Trophoblast cell (in vitro differentiated cells and primary cell): ENCODE results near the gene RIN3.

Experiments
- DNase-seq, 2 donors: peaks; one replicate each; pipeline ENCODE4 v3.0.0-alpha.2; 2016
- H2AFZ ChIP-seq: 2 replicates; pipeline ENCODE4 v1.6.1; 2013; ENCODE audit warnings: low read length, moderate library complexity, mild to moderate bottlenecking; ENCODE audit not compliant: insufficient read depth, poor library complexity
- H2AK5ac ChIP-seq: 2 replicates; pipeline ENCODE4 v1.6.1; 2013; ENCODE audit warnings: mild to moderate bottlenecking, low read length
- H2BK120ac ChIP-seq: 2 replicates; pipeline ENCODE4 v1.6.1; 2013; ENCODE audit warnings: low read length, mild to moderate bottlenecking, moderate library complexity; ENCODE audit not compliant: insufficient read depth, poor library complexity
- H2BK12ac ChIP-seq: 2 replicates; pipeline ENCODE4 v1.6.1; 2013; ENCODE audit warnings: mild to moderate bottlenecking, low read length, moderate library complexity
- H2BK5ac ChIP-seq: 2 replicates; pipeline ENCODE4 v1.6.1; 2013; ENCODE audit warnings: low read length, low read depth, moderate library complexity, mild to moderate bottlenecking; ENCODE audit not compliant: poor library complexity
- H3K14ac ChIP-seq: 2 replicates; pipeline ENCODE4 v1.6.1; 2013; ENCODE audit warnings: mild to moderate bottlenecking, low read length
- H3K18ac ChIP-seq: 2 replicates; pipeline ENCODE4 v1.6.1; 2013; ENCODE audit warnings: mild to moderate bottlenecking, low read length
- H3K23ac ChIP-seq: 2 replicates; pipeline ENCODE4 v1.6.1; 2013; ENCODE audit warnings: low read length
- H3K27ac ChIP-seq: 2 replicates; pipeline ENCODE4 v1.5.1; 2013; ENCODE audit warnings: low read depth, mild to moderate bottlenecking, inconsistent platforms, low read length, moderate library complexity
- H3K27me3 ChIP-seq: 2 replicates; pipeline ENCODE4 v1.6.1; 2013; ENCODE audit warnings: inconsistent platforms, mild to moderate bottlenecking, low read length, moderate library complexity; ENCODE audit not compliant: insufficient read depth
- H3K36me3 ChIP-seq, 2 experiments: 1 replicate in 1 of 2; 2 replicates in 1 of 2; pipeline ENCODE4 v1.6.1; 2013; ENCODE audit warnings: low read length in 2 of 2, mild to moderate bottlenecking in 2 of 2, moderate library complexity in 1 of 2; ENCODE audit not compliant: insufficient read depth in 2 of 2, control insufficient read depth in 1 of 2
- H3K4ac ChIP-seq: 2 replicates; pipeline ENCODE4 v1.6.1; 2013; ENCODE audit warnings: low read depth, mild to moderate bottlenecking, low read length, moderate library complexity
- H3K4me1 ChIP-seq, 2 experiments: 1 replicate in 1 of 2; 2 replicates in 1 of 2; pipeline ENCODE4 v1.6.1; 2013; ENCODE audit warnings: low read length in 2 of 2, mild to moderate bottlenecking in 2 of 2, moderate library complexity in 1 of 2; ENCODE audit not compliant: insufficient read depth in 2 of 2, control insufficient read depth in 1 of 2
- H3K4me2 ChIP-seq: 2 replicates; pipeline ENCODE4 v1.6.1; 2013; ENCODE audit warnings: inconsistent platforms, mild to moderate bottlenecking, low read length, moderate library complexity
- H3K4me3 ChIP-seq: 2 replicates; pipeline ENCODE4 v1.5.1; 2013; ENCODE audit warnings: mild to moderate bottlenecking, low read depth, low read length, inconsistent platforms
- H3K79me1 ChIP-seq: one replicate; pipeline ENCODE4 v1.6.1; 2013; ENCODE audit warnings: low read length
- H3K79me2 ChIP-seq: 2 replicates; pipeline ENCODE4 v1.6.1; 2013; ENCODE audit warnings: low read length, mild to moderate bottlenecking; ENCODE audit not compliant: control insufficient read depth, insufficient read depth, poor library complexity
- H3K9ac ChIP-seq: 2 replicates; pipeline ENCODE4 v1.6.1; 2013; ENCODE audit warnings: mild to moderate bottlenecking, low read length
- H3K9me3 ChIP-seq: 2 replicates; pipeline ENCODE4 v1.6.1; 2013; ENCODE audit warnings: low read depth, mild to moderate bottlenecking, control low read depth, inconsistent platforms, low read length; ENCODE audit not compliant: insufficient read depth
- H4K12ac ChIP-seq: 2 replicates; pipeline ENCODE4 v1.6.1; 2013; ENCODE audit warnings: low read depth, mild to moderate bottlenecking, low read length, moderate library complexity
- H4K8ac ChIP-seq: 2 replicates; pipeline ENCODE4 v1.6.1; 2013; ENCODE audit warnings: low read depth, mild to moderate bottlenecking, low read length, moderate library complexity
- H4K91ac ChIP-seq: one replicate; pipeline ENCODE4 v1.6.1; 2013; ENCODE audit warnings: low read depth, mild to moderate bottlenecking, low read length, moderate library complexity
- WGBS: extraction: QIAGEN DNeasy Blood & Tissue Kit; methylation state at CpG from one replicate; pipeline ENCODE4 v1.1.7; 2013; ENCODE audit warnings: missing lambda C conversion rate; ENCODE audit not compliant: insufficient read length, insufficient coverage; ENCODE audit errors: extremely low coverage; 5-methylcytosine and 5-hydroxymethylcytosine counted together

Gene RIN3

GRCh38 chr14:92684801-92685560, 171.4 kb downstream of the RIN3 start:
- H3K23ac ChIP-seq = no peak overlapping the region
- no CpG with 5 or more reads among the region's 21 CpGs for WGBS
- no peak overlapping the region for H2AFZ ChIP-seq
- DNase-seq = no peak
- no peaks in the 10 kb centered on the region for H3K79me2 ChIP-seq
- no peak overlapping the region for H2AK5ac ChIP-seq
- H2BK120ac ChIP-seq = no peak overlapping the region
- H3K79me1 ChIP-seq = peaks cover 11% of the 10 kb centered on the region
- H3K27ac ChIP-seq = no peak overlapping the region
- no peak overlapping the region for H2BK5ac ChIP-seq
- H3K9me3 ChIP-seq = no peaks in the 10 kb centered on the region
- no peak overlapping the region for H2BK12ac ChIP-seq
- H3K4me1 ChIP-seq = peaks cover 17 to 22% of the 10 kb centered on the region in 2 experiments
- H3K9ac ChIP-seq = no peak overlapping the region
- no peak overlapping the region for H4K12ac ChIP-seq
- no peak overlapping the region for H3K18ac ChIP-seq
- H3K27me3 ChIP-seq = no peaks in the 10 kb centered on the region
- H3K36me3 ChIP-seq = peaks cover 12 to 16% of the 10 kb centered on the region in 2 experiments
- no peak overlapping the region for H4K8ac ChIP-seq
- H3K14ac ChIP-seq = no peak overlapping the region
- no peak overlapping the region for H4K91ac ChIP-seq
- no peak overlapping the region for H3K4ac ChIP-seq
- H3K4me3 ChIP-seq = no peak overlapping the region
- no peak overlapping the region for H3K4me2 ChIP-seq

- Histone ChIP-seq H3K36me3 (peaks cover 12 to 20% of the 10 kb centered on the region in 2 experiments), H3K14ac (no peak overlapping the region), H3K79me1 (peaks cover 11% of the 10 kb centered on the region), H4K12ac (no peak overlapping the region), H2AFZ (no peak overlapping the region), H3K4me1 (peaks cover 17 to 22% of the 10 kb centered on the region in 2 experiments), H2BK5ac (no peak overlapping the region), H3K27me3 (no peaks in the 10 kb centered on the region), H3K9ac (no peak overlapping the region), H3K4me3 (no peak overlapping the region), H3K18ac (no peak overlapping the region), H2BK120ac (no peak overlapping the region), H3K23ac (no peak overlapping the region), H4K91ac (no peak overlapping the region), H3K27ac (no peak overlapping the region), H4K8ac (no peak overlapping the region), H3K9me3 (no peaks in the 10 kb centered on the region), H2AK5ac (no peak overlapping the region), H3K79me2 (no peaks in the 10 kb centered on the region), H2BK12ac (no peak overlapping the region), H3K4ac (no peak overlapping the region), H3K4me2 (no peak overlapping the region)
- no peak for DNase-seq
- no CpG with 5 or more reads among the region's 4 CpGs for WGBS
Measured at GRCh38 chr14:92685784-92686355, 172.3 kb downstream of the RIN3 start.

GRCh38 chr14:92686411-92686899, 172.9 kb downstream of the RIN3 start:
- no peak overlapping the region for H4K8ac ChIP-seq
- no peak overlapping the region for H3K9ac ChIP-seq
- no peak overlapping the region for H2BK120ac ChIP-seq
- no peak overlapping the region for H2BK5ac ChIP-seq
- H3K18ac ChIP-seq = no peak overlapping the region
- peaks cover 7% of the 10 kb centered on the region for H3K79me1 ChIP-seq
- no peak overlapping the region for H3K27ac ChIP-seq
- no peak overlapping the region for H2AFZ ChIP-seq
- H2AK5ac ChIP-seq = no peak overlapping the region
- H3K9me3 ChIP-seq = no peaks in the 10 kb centered on the region
- no peak overlapping the region for H3K4me2 ChIP-seq
- no peak overlapping the region for H4K12ac ChIP-seq
- no peak for DNase-seq
- no peaks in the 10 kb centered on the region for H3K27me3 ChIP-seq
- H3K14ac ChIP-seq = no peak overlapping the region
- H3K36me3 ChIP-seq = peaks cover 12 to 20% of the 10 kb centered on the region in 2 experiments
- H3K4me1 ChIP-seq = peaks cover 14 to 18% of the 10 kb centered on the region in 2 experiments
- no peak overlapping the region for H3K4ac ChIP-seq
- H4K91ac ChIP-seq = no peak overlapping the region
- H2BK12ac ChIP-seq = no peak overlapping the region
- no CpG with 5 or more reads among the region's 9 CpGs for WGBS
- H3K79me2 ChIP-seq = no peaks in the 10 kb centered on the region
- H3K4me3 ChIP-seq = no peak overlapping the region
- H3K23ac ChIP-seq = no peak overlapping the region

GRCh38 chr14:92686900-92687427, 173.4 kb downstream of the RIN3 start:
- Histone ChIP-seq H3K27ac (no peak overlapping the region), H2AK5ac (peak overlapping the region; percentile 23), H4K12ac (peak overlapping the region; percentile 35)

More at GRCh38 chr14:92686900-92687427, 173.4 kb downstream of the RIN3 start:
- no CpG with 5 or more reads among the region's 45 CpGs for WGBS
- H3K36me3 ChIP-seq = peaks cover 12 to 20% of the 10 kb centered on the region in 2 experiments
- H3K9ac ChIP-seq = no peak overlapping the region
- peak overlapping the region; percentile 26 for H2AFZ ChIP-seq
- peak overlapping the region; percentile 49 for H3K4ac ChIP-seq
- H3K4me1 ChIP-seq = peaks cover 12 to 17% of the 10 kb centered on the region in 2 experiments
- no peak overlapping the region for H3K23ac ChIP-seq
- peak overlapping the region; percentile 80 for H3K4me2 ChIP-seq
- H3K14ac ChIP-seq = peak overlapping the region; percentile 50
- H2BK12ac ChIP-seq = peak overlapping the region; percentile 21
- H3K18ac ChIP-seq = peak overlapping the region; percentile 89
- peak; percentile 75 to 87 for DNase-seq
- no peak overlapping the region for H2BK5ac ChIP-seq
- H4K8ac ChIP-seq = peak overlapping the region; percentile 70
- H3K79me1 ChIP-seq = peaks cover 7% of the 10 kb centered on the region
- H3K9me3 ChIP-seq = no peaks in the 10 kb centered on the region
- H3K4me3 ChIP-seq = peak overlapping the region; percentile 63
- no peaks in the 10 kb centered on the region for H3K27me3 ChIP-seq
- no peaks in the 10 kb centered on the region for H3K79me2 ChIP-seq
- peak overlapping the region; percentile 43 for H2BK120ac ChIP-seq
- peak overlapping the region; percentile 53 for H4K91ac ChIP-seq
